NCI-H226 (cell line): ENCODE results near the gene TTLL9.
A peak's percentile ranks its signal among the peaks of the same experiment; 100 is the strongest.

Experiments
- DNase-seq: peaks from one replicate; pipeline ENCODE4 v3.0.0-alpha.2; 2015

Gene TTLL9

DNA sequence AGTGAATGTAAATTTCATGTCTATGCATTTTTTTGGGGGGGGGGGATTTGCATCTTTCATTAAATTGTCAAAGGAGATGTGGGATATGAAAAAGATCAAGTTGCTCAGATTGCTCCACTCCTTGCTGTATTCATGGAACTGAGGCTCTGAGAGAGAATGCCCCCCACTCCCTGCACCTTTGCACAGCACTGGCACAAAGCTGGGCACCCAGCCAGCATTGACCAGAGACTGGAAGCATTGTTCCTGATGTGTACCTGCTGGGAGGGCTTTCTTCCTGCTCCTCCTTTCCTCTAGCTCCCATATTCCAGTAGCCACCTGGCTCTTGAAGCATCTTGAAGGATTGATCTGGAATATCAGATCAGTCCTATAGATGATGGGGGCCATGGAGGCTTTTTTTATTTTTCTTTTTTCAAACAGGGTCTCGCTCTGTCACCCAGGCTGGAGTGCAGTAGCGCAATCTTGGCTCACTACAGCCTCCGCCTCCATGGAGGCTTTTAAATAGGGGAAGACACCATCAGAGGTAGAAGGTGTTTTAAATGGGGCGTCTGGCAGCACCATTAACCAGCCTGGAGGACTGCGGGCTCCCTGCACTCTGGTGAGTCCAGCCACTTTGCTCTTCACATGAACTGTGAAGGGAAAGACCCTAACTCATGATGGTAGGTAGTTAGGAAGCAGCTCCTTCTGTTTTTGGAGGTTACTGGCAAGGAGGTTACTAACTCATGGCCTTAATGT is 11.0 kb upstream of the TTLL9 start:
- DNase-seq = no peak

DNA sequence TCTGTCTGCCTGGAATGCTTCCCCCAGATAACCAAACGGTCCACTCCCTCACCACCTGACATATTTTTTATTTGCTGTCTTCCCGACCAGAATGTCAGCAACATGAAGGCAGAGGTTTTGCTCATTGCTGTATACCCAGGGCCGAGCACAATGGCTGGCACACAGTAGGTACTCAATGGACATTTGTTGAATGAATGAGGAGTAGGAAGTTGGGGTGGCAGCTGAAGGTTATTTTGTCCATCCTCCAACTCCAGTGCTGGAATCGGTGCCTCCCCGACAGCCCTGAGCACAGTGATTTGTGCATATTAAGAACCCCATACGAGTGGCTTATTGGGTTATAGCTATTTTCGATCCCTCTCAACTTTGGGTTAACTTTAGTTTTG is 10.4 kb upstream of the TTLL9 start:
- DNase-seq = no peak

DNA sequence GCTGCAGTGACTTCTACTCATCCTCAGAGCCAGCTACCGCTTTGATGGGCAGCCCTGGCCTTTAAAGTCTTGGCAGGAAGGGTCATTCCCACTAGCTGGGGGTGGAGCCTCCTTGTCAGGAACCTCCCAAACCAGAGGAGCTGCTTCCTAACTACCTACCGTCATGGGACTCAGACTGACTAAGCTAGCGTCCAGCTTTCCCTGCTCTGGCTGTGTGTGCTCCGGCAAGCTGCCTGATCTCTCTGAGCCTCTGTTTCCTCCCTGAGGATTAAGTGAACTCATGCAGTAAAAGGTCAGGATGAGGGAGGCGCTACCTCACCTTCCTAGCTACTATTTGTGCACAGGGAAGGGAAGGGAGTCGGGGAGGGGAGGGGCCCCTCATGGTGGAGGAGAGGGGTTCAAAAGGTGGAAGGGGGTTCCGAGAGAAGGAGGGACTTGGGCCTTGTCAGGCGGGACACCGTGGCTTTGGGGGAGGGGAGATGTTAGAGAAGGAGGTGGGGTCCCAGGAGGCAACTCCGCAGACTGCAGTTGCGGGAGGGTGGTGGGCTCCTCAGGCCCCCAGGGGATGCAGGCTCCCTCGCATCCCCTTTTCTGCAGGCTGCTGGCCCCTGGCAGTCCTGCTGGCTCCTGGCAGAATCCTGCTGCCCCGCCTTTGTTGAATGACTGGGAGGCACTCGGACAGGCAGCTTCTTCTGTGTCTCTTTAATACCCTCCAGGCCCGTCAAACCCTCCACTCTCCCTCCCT is 9.9 kb upstream of the TTLL9 start:
- peak; percentile 72 for DNase-seq

DNA sequence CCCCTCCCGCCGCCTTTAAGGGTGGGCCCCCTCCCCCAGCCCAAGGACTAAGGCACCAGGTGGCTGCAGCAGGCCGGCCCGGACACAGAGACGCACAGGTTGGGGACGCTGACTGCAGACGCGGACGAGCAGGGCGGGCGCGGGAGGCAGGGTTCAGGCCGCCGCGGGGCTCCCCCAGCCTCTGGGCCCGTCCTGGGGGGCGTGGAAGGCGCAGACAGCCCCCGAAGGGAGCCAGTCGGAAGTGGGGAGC is 9.4 kb upstream of the TTLL9 start:
- no peak for DNase-seq

DNA sequence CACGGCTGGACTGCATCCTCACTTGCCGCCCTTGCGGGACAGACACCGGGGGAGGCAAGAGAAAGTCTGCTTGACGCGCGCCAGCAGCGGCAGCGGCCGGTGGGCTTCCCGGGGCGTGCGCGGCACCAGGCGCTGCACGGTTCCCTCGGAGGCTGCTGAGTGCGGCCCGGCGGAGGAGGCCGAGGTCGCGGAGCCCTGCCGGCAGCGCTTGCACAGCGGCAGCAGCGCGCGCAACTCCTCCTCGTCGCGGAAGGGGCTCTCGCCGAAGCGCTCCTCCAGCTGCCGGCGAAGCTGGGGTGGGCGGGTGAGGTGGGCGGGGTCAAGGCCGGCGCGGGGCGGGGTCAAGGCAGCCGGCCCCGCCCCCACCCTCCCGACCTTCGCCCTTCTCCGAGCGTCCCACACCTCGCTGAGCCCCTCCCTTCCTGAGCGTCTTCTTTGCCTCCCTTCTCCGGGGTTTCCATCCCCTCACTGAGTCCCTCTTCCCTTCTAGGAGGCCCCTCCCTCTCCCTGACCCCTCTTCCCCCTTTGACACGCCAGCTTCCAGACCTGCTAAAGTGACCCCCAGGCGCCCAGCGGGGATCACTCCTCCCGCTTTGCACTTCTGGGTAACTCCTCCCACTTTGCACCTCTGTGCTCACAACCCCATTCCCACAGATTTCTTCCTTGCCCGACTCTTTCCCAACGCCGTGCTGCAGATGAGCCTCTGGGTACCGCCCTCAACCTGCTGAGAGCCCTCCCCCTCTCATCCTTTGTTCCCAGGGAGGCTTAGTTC is 8.9 kb upstream of the TTLL9 start:
- peak; percentile 11 for DNase-seq

DNA sequence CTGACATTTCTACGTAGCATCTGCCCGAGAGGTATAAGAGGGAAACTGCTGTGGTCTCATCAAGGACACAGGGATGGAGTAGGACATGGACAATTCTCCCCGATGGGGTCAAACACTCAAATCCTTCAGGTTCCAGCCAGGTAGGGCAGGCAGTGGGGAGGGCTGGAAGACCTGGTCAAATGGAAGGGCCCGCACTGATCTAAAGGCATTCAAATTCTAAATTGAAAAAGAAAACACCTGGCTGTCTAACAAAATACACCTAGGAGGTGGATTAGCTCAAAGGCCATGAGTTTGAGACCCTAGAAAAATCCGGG is 8.3 kb upstream of the TTLL9 start:
- no peak for DNase-seq

DNA sequence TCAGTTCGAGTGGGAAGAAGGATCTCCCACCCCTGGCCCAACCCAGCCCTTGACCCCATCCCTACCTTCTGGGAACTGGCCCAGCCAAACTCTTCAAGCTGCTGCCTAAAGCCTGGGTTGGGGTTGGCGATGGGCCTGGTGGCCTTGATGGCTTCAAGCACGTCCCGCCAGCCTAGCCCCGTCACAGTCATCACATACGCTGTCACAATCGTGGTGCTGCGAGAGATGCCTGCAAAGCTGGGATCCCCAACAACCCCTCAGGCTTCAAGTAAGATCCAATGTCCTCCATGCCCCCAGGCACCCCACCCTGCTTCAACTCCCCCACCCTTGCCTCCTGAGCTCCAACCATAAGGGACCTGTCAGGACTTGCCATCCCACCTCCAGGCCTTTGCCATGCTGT is 7.9 kb upstream of the TTLL9 start:
- DNase-seq = no peak

DNA sequence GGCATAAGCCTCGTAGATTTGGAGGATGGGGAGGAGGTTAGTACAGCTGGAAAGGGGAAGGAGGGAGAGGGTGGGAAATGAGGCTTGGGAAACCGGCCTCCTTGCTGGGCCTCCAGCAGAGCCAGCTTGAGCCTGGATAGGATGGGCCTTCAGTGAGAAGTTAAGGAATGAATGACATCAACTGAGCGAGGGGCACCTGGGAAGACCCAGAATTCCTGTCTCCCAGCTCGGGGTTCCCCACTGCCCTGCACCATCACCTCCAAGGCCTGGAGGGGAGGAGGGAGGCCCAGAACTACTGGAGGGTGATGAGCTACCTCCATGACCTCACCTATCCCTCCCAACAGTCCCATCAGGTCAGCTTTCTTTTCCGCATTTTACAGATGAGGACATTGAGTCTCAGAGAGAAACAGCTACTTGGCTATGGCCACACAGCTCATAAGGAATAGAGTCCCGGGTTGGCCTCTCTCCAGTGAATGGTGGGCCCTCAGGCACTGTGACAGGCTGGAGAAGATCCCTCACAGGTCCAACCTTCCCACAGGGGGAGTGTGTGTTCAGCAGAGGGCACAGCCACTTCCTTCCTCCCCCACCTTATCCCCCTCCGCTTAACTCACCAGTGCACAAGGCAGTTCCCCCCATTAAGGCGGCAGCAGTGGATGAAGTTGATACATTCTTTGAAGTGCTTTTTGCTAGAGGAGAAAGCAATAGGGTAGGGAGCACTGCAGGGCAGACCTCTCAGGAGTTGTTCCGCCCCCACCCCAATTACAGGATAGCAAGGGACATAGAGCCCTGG is 6.9 kb upstream of the TTLL9 start:
- DNase-seq = no peak

DNA sequence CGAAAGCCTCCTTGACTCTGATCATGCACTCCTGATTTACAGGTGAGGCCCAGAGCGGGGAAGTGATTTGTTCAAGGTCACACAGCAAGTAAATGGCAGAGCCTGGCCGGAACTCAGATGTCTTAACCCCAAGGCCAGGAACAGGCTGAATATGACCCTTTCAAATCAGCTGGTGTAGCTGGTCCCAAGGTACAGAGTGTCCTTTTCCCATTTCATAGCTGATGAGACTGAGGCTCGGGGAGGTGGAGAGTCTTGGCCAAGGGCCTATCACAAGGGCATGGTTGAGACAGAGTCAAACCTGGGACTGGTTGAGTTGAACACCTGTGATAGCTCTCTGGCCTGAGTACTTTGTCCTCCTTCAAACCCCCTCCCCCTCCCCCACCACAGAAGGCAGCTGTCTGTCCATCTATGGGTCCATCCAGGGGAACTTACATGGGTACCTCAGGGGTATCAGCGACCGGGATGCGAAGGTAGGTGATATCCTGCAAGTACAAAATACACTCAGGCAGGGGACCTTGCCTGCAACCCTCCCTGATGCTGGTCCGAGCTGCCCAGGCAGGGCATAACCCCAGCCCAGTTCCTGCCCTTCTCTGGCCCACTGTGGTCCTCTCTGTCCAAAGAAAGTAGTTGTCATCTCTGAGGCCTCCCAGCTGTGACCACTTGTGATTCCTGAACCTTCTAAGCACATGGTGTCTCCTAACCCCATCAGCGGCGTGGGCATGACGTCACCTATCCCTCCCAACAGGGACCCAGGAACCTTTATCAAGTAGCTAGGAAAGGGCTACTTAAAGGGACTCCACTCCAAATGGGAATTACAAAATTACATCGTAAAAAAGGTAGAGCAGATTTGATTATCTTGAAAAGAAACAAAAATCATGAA is 5.7 kb upstream of the TTLL9 start:
- DNase-seq = no peak

DNA sequence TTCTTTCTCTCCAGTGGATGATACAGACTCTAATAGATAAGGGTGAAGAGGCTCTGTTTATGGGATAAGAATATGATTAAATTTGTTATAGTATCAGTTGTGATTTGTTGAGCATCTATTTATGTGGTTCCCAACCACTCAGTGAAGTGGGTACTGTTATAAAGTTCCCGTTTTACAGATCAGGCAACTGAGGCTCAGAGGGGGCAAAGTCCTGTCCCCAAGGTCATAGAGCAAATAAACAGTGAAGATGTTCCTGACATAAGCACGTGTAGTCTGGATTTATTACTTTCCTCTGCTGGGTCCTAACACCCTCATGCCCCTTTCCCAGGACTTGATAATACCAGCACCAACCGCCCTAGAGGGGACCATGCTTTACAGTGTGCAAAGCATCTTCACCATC is 4.2 kb upstream of the TTLL9 start:
- no peak for DNase-seq

DNA sequence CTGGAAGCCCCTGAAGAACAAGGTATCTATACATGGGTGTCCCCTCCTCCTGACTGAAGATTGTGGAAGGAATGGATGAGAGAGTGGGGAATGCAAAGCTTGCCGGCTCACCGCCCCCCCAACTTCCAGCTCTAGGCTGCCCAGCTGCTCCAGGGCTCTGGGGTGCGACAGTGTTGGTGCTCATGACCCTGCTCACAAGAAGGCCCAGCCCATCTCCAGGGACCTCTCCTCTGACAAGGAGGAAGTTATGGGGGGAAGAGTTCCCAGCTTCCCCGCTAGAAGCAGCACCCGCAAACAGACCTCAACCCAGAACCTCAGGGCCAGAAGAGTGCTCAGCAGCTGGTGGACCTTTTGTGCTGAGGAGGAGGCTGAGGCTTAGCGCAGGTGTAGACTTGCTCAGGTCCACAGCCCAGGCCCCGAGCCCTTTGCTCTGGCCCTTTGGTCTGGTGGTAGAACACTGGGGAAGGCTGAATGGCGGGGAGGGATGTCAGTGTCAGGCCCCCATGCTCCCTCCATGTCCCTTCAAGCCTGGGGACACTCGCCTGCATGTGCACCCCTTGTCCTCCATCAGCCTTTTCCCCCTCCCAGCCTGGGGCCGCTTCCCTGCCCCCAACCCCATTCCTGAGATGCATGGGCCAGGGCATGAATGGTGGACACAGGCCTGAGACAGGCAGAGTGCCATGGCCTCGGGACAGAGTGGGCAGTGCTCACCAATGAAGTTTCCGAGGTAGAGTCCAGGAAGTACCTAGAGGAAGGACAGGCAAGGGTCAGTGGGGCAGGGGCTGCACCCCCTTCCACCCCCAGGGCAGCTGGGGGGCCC is 1.4 kb upstream of the TTLL9 start:
- DNase-seq = no peak

DNA sequence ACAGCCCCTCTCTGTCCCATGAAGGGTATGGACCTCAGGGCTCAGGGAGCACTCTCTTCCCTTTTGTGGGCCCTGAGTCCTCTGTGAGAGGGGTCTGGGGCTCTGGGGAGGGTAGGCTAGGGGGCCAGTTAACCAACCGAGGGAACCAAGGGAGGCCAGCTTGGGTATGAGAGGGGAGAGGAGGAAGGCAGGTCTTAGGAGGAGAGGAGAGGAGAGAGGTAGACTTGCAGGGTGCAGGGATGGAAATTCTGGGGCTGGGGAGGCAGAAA is 827 bp upstream of the TTLL9 start:
- DNase-seq = no peak

DNA sequence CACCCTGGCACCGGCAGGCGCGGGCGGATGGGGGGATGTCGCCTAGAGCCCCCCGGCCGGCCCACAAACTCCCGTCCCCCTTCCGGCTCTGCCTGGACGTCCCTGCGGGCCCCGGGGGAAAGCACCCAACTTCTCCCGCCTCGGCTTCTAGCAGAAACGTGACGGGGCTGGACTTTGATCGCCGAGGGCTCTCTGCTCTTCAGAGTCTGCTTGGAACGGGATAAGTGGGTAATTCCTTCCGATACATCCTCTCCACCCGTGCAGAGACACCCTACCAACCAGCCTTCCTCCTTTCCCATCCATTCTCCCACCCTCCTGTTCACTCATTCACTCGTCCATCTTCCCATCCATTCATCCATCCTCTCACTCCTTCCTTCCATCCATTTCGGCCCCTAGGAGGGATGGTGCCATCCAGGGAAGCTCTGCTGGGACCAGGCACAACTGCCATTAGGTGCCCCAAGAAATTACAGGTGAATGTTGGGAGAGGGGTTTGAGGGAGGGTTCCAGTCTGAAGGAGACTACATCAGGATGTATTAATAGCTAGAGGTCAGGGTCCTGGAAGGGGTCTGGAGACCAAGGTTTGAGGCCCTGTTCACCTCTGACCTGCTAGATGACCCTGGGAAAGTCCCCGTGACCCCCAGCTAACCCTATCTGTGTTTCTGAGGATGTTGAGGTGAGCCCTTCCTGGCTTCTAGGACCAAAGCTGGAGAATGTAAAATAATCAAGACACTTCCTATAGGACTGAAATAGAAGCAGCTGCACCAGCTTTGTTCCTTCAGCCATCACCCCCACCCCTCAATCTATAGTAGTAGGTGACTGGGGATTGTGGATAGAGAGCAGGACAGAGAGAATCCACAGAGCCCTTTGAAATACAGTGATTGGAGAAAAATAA is 538 bp downstream of the TTLL9 start:
- no peak for DNase-seq

DNA sequence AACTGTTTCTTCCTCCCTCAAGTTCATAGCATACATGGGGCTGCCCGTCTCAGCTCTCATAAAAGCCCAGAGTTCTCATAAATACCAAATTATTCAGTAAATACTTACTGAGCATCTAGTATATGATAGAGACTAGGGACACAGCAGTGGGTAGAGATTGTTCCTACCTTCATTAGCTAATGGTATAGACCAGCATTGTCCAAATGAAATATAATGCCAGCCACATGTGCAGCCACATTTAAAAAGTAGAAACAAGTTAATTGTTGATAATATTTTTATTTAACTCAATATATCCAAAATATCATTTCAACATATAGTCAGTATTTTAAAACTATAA is 1.2 kb downstream of the TTLL9 start:
- no peak for DNase-seq

DNA sequence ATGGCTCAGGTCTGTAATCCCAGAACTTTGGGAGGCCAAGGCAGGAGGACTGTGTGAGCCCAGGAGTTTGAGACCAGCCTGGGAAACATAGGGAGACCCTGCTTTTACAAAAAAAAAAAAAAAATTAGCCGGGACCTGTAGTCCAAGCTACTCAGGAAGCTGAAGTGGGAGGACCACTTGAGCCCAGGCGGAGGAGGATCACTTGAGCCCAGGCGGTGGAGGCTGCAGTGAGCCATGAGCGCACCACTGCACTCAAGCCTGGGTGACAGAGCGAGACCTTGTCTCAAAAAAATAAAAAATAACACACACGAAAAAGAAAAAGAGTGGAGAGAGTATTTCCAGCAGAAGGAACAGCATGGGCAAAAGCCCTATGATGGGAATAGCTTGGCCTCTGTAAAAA is 2.0 kb downstream of the TTLL9 start:
- no peak for DNase-seq

DNA sequence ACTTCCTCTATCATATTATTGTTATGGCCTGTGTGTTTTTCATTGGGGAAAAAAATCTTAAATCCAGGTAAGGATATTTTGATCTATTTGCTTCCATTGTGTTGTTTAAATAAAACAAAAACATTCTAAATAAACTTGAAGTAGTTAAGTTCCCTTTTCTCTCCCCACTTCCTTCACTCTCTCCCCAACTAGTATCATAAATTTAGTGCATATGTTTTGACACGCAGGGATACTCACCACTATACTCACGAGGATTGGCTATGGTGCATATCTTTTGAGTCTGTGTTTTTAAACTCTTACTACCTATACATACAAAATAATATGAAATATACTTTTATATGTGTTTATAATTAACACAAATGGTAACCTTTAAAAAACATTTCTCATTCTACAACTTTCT is 5.2 kb downstream of the TTLL9 start:
- DNase-seq = no peak

DNA sequence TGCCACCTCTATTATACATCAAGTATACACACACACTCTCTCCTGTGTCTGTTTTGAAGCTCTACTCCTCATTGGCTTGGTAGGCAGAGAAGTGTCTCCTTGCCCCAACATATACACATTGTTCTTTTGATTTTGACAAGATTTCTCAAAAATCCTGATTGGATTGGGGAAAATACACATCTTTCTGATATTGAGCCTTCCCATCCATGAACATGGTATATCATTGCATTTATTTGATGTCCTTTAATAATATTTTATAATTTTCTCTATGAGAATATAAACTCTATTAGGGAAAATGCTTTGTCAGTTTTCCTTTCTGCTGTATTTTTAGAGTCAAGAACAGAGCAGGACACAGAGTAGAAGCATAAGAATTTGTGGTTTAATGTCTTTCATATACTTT is 7.2 kb downstream of the TTLL9 start:
- no peak for DNase-seq

DNA sequence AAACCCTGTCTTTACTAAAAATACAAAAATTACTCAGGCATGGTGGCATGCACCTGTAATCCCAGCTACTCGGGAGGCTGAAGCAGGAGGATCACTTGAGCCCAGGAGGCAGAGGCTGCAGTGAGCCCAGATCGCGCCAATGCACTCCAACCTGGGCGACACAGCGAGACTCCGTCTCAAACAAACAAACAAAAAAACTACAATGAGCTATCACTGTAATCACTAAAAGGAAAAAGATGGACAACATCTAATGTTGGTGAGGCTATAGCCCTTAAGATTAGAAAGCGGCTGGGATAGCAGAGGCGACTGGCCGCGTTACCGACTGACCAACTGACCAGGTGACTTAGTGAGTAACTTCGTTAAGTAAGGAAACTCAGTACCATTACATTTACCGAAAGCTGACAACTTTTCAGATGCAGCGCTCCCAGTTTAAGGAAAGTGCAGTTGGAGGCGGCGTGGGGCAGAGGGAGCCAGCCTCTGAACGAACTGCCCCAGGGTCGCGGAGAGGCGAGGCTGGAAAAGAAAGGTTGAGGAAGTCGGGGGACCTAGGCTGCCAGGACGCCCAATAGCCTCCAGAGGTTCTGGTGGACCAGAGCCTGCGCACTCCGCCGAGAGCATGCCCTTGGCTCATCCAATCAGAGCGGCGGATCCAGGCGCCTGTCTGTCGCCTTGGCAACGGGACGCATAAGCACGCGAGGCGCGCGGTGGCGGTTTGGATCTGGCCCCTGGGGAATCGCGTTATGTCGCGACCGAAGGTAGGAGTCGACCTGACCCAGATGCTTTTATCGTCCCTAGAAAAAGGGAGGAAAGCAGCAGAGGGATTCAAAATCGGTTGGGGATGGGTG is 8.9 kb downstream of the TTLL9 start:
- peak; percentile 97 for DNase-seq

DNA sequence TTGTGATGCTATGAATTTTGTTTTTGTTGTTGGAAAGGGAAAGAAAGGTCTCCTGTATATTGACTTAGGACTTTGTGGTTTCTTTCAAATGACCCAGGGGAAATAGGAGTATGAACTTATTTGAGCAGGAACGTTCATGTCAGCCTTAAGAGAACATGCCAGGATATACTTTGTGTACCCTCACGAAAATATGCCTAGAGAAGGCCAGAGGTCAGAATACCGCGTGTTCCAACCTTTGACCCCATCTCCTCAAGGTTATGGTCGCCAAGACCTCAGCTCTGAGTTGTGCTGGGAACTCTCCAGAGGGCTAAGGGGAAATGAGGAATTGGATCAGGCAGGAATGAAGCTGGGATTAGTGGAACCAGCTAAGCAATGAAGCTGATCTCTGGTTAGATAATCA is 11.5 kb downstream of the TTLL9 start:
- DNase-seq = no peak

DNA sequence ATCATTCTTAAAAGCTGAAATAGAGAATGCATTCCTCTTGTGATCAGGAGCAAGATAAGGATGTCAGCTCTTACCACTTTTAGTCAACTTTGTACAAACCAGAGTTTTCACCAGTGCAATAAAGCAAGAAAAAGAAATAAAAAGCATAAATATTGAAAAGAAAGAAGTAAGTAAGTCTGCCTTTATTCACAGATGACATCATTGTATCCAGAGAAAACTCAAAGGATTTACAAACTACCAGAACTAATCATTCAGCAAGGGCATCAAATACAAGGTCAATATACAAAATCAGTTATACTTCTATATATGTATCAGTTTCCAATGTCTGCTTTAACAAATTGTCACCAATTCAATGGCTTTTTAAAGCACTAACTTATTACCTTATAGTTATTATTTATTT is 13.4 kb downstream of the TTLL9 start:
- DNase-seq = no peak
